ENCODE results near the gene SLC35A2.

DNA sequence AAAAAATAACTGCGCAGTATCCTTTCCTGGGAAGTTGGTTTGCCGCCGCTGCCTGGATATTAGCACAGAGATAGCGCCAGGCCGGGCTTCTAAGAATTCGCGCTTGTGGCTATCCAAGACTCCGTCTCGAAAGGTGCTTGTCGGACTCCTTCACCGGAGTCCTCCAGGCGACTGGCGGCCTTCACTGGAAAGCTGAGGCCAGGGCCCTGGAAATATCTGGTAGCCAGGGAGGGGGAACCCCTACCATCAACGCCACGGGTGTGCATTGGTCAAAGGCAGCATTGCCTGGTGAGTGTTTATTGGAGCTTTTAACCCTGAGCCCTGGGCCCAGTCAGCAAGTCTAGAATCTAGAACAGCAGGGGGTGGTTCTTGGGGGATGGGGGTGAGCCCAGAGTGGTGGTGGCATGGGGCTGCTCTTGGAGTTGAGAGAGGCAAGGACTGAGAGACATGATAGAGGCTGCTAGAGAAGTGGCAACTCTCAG, 8.0 kb upstream of the SLC35A2 start:
- TF ChIP-seq POLR2AphosphoS5 (IDR thresholded peaks at IDR 0.05; ENCODE audit: low read depth, low read length) (no peak), REST (IDR thresholded peaks at IDR 0.05; ENCODE audit: low read depth) (no peak), TCF7L2 (IDR thresholded peaks at IDR 0.05; ENCODE audit: borderline replicate concordance, extremely low read depth, insufficient read depth, insufficient read length) (no peak)
- TF ChIP-seq, protein P1, sequence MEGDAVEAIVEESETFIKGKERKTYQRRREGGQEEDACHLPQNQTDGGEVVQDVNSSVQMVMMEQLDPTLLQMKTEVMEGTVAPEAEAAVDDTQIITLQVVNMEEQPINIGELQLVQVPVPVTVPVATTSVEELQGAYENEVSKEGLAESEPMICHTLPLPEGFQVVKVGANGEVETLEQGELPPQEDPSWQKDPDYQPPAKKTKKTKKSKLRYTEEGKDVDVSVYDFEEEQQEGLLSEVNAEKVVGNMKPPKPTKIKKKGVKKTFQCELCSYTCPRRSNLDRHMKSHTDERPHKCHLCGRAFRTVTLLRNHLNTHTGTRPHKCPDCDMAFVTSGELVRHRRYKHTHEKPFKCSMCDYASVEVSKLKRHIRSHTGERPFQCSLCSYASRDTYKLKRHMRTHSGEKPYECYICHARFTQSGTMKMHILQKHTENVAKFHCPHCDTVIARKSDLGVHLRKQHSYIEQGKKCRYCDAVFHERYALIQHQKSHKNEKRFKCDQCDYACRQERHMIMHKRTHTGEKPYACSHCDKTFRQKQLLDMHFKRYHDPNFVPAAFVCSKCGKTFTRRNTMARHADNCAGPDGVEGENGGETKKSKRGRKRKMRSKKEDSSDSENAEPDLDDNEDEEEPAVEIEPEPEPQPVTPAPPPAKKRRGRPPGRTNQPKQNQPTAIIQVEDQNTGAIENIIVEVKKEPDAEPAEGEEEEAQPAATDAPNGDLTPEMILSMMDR (IDR thresholded peaks at IDR 0.05 in 2 of 3, conservative IDR thresholded peaks at IDR 0.05 in 1 of 3; ENCODE audit: borderline replicate concordance in 1 of 3, insufficient read depth in 1 of 3, low read depth in 2 of 3, low read length in 2 of 3), result no peak
